SKM-1 treated with dmso at 0.1 percent for 144 hours (cell line): ENCODE measurements around the gene CDC42BPA.
"Not testable (repeated sequence)": the region's sequence is repeated elsewhere in the genome, so short reads cannot be mapped to it uniquely, and the experiment has no call there.

ENCODE experiments used
- DNase-seq: peaks from one replicate; lab custom pipeline; 2025; ENCODE audit not compliant: unreplicated experiment; lab: John Stamatoyannopoulos, UW

The CDC42BPA gene

GRCh38 chr1:227318016-227318852 lies at the start of gene CDC42BPA:
TSS of gene CDC42BPA (minus strand) at chr1:227318492. CDS start at chr1:227317182, 1,310 bp downstream.
- peak; percentile 84 for DNase-seq

GRCh38 chr1:227368009-227368408 lies 49.7 kb upstream of the CDC42BPA start:
- DNase-seq: no peak

GRCh38 chr1:227365473-227366431 lies 47.5 kb upstream of the CDC42BPA start:
- no peak for DNase-seq

- no peak for DNase-seq
These were observed 46.4 kb upstream of the CDC42BPA start for GRCh38 chr1:227364657-227365056.

- DNase-seq: no peak
These were observed 45.5 kb upstream of the CDC42BPA start for GRCh38 chr1:227363825-227364224.

- no peak for DNase-seq
These were observed 43.7 kb upstream of the CDC42BPA start for GRCh38 chr1:227362039-227362438.

- DNase-seq: no peak
These were observed 39.6 kb upstream of the CDC42BPA start for GRCh38 chr1:227357927-227358302.

GRCh38 chr1:227357171-227357926 lies 39.1 kb upstream of the CDC42BPA start:
- no peak for DNase-seq

GRCh38 chr1:227356620-227357146 lies 38.4 kb upstream of the CDC42BPA start:
- DNase-seq: no peak

- no peak for DNase-seq
These were observed 37.4 kb upstream of the CDC42BPA start for GRCh38 chr1:227355542-227356245.

- DNase-seq: no peak
These were observed 34.9 kb upstream of the CDC42BPA start for GRCh38 chr1:227353186-227353585.

GRCh38 chr1:227352164-227352563 lies 33.9 kb upstream of the CDC42BPA start:
- not testable (repeated sequence) for DNase-seq

- no peak for DNase-seq
These were observed 33.2 kb upstream of the CDC42BPA start for GRCh38 chr1:227351443-227351842.

GRCh38 chr1:227349967-227350366 lies 31.7 kb upstream of the CDC42BPA start:
- DNase-seq: no peak

GRCh38 chr1:227343727-227344551 lies 25.6 kb upstream of the CDC42BPA start:
- no peak for DNase-seq

- DNase-seq: no peak
These were observed 24.9 kb upstream of the CDC42BPA start for GRCh38 chr1:227343206-227343605.

GRCh38 chr1:227342075-227342829 lies 24.0 kb upstream of the CDC42BPA start:
- DNase-seq: no peak

- not testable (repeated sequence) for DNase-seq
These were observed 17.8 kb upstream of the CDC42BPA start for GRCh38 chr1:227336136-227336535.
